ENCODE results near the gene DNAJB5. TPM values are rescaled to one million over a fixed set of nuclear protein-coding genes. Genes with fewer than 3 reads are reported as not detected.
A peak's percentile ranks its signal among the peaks of the same experiment; 100 is the strongest.

Gene DNAJB5
- total and polyA plus RNA-seq, 2 experiments from 2014 or later = 24.6 to 39.0 TPM

GRCh38 chr9:35033101-35033500 lies 43.6 kb downstream of the DNAJB5 start:
- no peak overlapping the region for H3K4me3 ChIP-seq
- DNase-seq (ENCODE audit: low read depth in 1 of 2, low spot score in 1 of 2) = no peak
- TF ChIP-seq CTCF (IDR thresholded peaks at IDR 0.05; ENCODE audit: low read depth, low read length) = no peak
- H3K27ac ChIP-seq = no peak overlapping the region
- H3K9me3 ChIP-seq (ENCODE audit: low read depth) = no peaks in the 10 kb centered on the region
- H3K4me1 ChIP-seq (ENCODE audit: low read depth) = no peaks in the 10 kb centered on the region
- H3K27me3 ChIP-seq = no peaks in the 10 kb centered on the region
- peaks cover 4% of the 10 kb centered on the region for H3K36me3 ChIP-seq

- Histone ChIP-seq H3K9me3 (ENCODE audit: low read depth) (no peaks in the 10 kb centered on the region), H3K27me3 (no peaks in the 10 kb centered on the region), H3K4me3 (no peak overlapping the region), H3K4me1 (ENCODE audit: low read depth) (no peaks in the 10 kb centered on the region), H3K36me3 (peaks cover 4% of the 10 kb centered on the region), H3K27ac (no peak overlapping the region)
- peak; percentile 29 for TF ChIP-seq CTCF (IDR thresholded peaks at IDR 0.05; ENCODE audit: low read depth, low read length)
- peak in 1 of 2 donors; percentile 92 for DNase-seq (ENCODE audit: low read depth in 1 of 2, low spot score in 1 of 2)
Observed at GRCh38 chr9:35035851-35036701, 46.5 kb downstream of the DNAJB5 start.

GRCh38 chr9:35042081-35042604 lies 52.6 kb downstream of the DNAJB5 start:
- DNase-seq (ENCODE audit: low read depth in 1 of 2, low spot score in 1 of 2) = peak in 1 of 2 donors; percentile 77
- Histone ChIP-seq H3K4me3 (no peak overlapping the region), H3K36me3 (peaks cover 8% of the 10 kb centered on the region), H3K27me3 (no peaks in the 10 kb centered on the region), H3K27ac (no peak overlapping the region), H3K4me1 (ENCODE audit: low read depth) (no peaks in the 10 kb centered on the region), H3K9me3 (ENCODE audit: low read depth) (no peaks in the 10 kb centered on the region)
- no peak for TF ChIP-seq CTCF (IDR thresholded peaks at IDR 0.05; ENCODE audit: low read depth, low read length)

GRCh38 chr9:35042891-35043545 lies 53.5 kb downstream of the DNAJB5 start:
- H3K9me3 ChIP-seq (ENCODE audit: low read depth) = no peaks in the 10 kb centered on the region
- H3K4me3 ChIP-seq = no peak overlapping the region
- H3K27me3 ChIP-seq = no peaks in the 10 kb centered on the region
- peaks cover 11% of the 10 kb centered on the region for H3K36me3 ChIP-seq
- TF ChIP-seq CTCF (IDR thresholded peaks at IDR 0.05; ENCODE audit: low read depth, low read length) = no peak
- no peak for DNase-seq (ENCODE audit: low read depth in 1 of 2, low spot score in 1 of 2)
- H3K4me1 ChIP-seq (ENCODE audit: low read depth) = no peaks in the 10 kb centered on the region
- H3K27ac ChIP-seq = no peak overlapping the region

- Histone ChIP-seq H3K27ac (no peak overlapping the region), H3K4me1 (ENCODE audit: low read depth) (no peaks in the 10 kb centered on the region), H3K4me3 (no peak overlapping the region)
Observed at GRCh38 chr9:35044071-35044470, 54.5 kb downstream of the DNAJB5 start.

More at GRCh38 chr9:35044071-35044470, 54.5 kb downstream of the DNAJB5 start:
- Histone ChIP-seq H3K36me3 (peaks cover 17% of the 10 kb centered on the region), H3K9me3 (ENCODE audit: low read depth) (no peaks in the 10 kb centered on the region), H3K27me3 (no peaks in the 10 kb centered on the region)
- peak in 1 of 2 donors; percentile 21 for DNase-seq (ENCODE audit: low read depth in 1 of 2, low spot score in 1 of 2)
- TF ChIP-seq CTCF (IDR thresholded peaks at IDR 0.05; ENCODE audit: low read depth, low read length) = no peak

Other genes starting within 250 kb of the DNAJB5 start
- gene PHF24, start 31.5 kb upstream of the DNAJB5 start, total RNA-seq = 1.1 and 2.9 TPM in 2 replicates
- 0.95 and 1.4 TPM in 2 replicates for gene PHF24, start 31.5 kb upstream of the DNAJB5 start, polyA plus RNA-seq
- gene VCP, start 82.9 kb downstream of the DNAJB5 start, total RNA-seq = 226 and 328 TPM in 2 replicates
- 301 and 338 TPM in 2 replicates for gene VCP, start 82.9 kb downstream of the DNAJB5 start, polyA plus RNA-seq
- 22.8 and 32.8 TPM in 2 replicates for gene FANCG, start 90.2 kb downstream of the DNAJB5 start, total RNA-seq
- 31.7 and 46.5 TPM in 2 replicates for gene FANCG, start 90.2 kb downstream of the DNAJB5 start, polyA plus RNA-seq
- gene PIGO, start 106.8 kb downstream of the DNAJB5 start, total RNA-seq = 23.6 and 26.9 TPM in 2 replicates
- gene PIGO, start 106.8 kb downstream of the DNAJB5 start, polyA plus RNA-seq = 35.1 and 36.0 TPM in 2 replicates
- gene STOML2, start 113.4 kb downstream of the DNAJB5 start, total RNA-seq = 151 TPM in 2 replicates
- 201 and 219 TPM in 2 replicates for gene STOML2, start 113.4 kb downstream of the DNAJB5 start, polyA plus RNA-seq
- gene ATOSB, start 126.1 kb downstream of the DNAJB5 start, total RNA-seq = 31.3 and 46.0 TPM in 2 replicates
- 25.5 and 29.5 TPM in 2 replicates for gene ATOSB, start 126.1 kb downstream of the DNAJB5 start, polyA plus RNA-seq
- 36.6 and 43.7 TPM in 2 replicates for gene UNC13B, start 172.3 kb downstream of the DNAJB5 start, total RNA-seq
- gene UNC13B, start 172.3 kb downstream of the DNAJB5 start, polyA plus RNA-seq = 16.3 and 23.1 TPM in 2 replicates

Measured in cardiac muscle cell (in vitro differentiated cells and primary cell).